Fibroblast of upper back skin (primary cell): ENCODE measurements around the gene ORAI2.
"Not testable (repeated sequence)": the region's sequence is repeated elsewhere in the genome, so short reads cannot be mapped to it uniquely, and the experiment has no call there.

Experiments
- DNase-seq: peaks from one replicate; pipeline ENCODE4 v3.0.0-alpha.2; 2013

The ORAI2 gene

DNA sequence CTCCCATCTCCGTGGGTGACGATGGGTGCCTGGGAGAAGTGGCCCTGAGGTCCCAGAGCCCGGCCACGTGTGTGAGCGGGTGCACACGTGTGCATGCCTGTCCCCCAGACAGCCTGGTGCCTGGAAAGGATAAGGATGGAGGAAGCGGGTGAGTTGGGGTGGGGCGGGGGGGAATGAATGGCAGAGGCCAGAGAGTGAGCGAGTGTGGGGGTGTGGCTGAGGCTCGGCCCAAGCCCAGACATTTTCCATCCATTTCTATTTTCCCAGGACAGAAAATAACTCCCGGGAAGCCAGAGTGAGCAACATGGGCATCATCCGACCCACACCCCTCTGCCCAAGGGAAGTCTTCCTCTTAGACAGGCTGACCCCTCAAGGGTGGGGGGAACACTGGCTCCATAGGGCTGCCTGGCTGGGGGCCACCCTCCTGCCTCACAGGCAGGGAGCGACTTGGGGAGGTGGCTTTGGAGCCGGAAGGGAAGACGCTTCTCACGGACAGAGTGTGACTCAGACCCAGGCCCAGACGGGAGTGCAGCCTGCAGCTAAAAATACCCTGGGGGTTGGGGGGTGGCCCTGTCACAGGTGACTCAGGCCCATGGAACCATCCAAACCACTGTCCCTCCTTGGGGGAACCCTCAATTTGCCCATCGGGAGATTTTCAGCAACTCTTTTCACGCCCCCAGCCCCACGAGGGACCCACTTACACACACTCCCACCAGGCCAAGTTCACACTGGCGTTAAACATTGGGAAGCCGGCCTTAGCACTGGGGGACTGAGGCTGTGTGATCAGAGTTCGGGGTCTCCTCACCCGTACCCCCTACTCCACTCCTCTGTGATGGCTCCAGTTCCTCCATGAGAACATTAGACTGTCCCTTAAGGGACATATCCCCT, 72.2 kb downstream of the ORAI2 start:
- not testable (repeated sequence) for DNase-seq
